Stimulated activated CD8-positive, alpha-beta memory T cell treated with anti-CD3 and anti-CD28 coated beads, Interleukin-7, amount 100 ng/mL, for 48 hours (primary cell): ENCODE measurements around the gene ZNF595.
"Not testable (repeated sequence)": the region's sequence is repeated elsewhere in the genome, so short reads cannot be mapped to it uniquely, and the experiment has no call there.

Experiments
- DNase-seq, 2 donors: peaks; one replicate each; pipeline ENCODE4 v3.0.0-alpha.2; 2020; ENCODE audit warnings: low read depth in 1 of 2; ENCODE audit errors: extremely low read depth in 1 of 2

The ZNF595 gene

DNA sequence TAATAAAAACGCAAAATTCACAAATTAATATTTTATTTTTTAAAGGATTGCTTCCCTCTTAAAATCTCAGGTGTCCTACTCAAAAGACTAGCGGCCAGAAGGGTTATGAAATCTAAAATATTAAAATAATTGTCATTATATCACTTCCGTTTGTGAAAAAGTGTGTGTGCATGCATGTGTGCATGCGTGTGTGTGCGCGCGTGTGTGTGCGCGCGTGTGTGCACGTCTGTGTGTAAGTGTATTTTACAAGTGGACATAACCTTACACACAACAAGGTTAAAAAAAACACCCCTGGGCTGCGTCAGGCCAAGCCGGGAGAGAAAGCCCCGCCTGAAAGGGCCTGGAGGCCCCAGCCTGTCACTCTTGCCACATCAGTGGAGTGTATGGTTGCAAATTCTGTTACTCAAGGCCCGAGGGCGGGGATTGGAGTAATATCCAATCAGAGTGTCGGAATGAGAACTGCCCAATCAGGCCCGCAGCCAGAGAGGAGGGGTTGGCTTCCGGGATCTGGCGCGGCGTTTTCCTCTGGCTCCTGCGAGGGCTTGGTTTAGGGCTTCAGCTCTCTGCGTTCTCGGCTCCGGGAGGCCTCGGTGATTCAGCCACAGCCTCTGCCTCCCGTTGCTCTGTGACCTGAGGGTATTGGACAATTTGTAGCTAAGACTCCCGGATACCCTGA, at the start of gene ZNF595:
TSS of gene ZNF595 (plus strand) at position 518 of the 676 bp plus-strand sequence. CDS start 168 bp downstream, outside the sequence.
- peak in 1 of 2 donors; percentile 6 for DNase-seq

DNA sequence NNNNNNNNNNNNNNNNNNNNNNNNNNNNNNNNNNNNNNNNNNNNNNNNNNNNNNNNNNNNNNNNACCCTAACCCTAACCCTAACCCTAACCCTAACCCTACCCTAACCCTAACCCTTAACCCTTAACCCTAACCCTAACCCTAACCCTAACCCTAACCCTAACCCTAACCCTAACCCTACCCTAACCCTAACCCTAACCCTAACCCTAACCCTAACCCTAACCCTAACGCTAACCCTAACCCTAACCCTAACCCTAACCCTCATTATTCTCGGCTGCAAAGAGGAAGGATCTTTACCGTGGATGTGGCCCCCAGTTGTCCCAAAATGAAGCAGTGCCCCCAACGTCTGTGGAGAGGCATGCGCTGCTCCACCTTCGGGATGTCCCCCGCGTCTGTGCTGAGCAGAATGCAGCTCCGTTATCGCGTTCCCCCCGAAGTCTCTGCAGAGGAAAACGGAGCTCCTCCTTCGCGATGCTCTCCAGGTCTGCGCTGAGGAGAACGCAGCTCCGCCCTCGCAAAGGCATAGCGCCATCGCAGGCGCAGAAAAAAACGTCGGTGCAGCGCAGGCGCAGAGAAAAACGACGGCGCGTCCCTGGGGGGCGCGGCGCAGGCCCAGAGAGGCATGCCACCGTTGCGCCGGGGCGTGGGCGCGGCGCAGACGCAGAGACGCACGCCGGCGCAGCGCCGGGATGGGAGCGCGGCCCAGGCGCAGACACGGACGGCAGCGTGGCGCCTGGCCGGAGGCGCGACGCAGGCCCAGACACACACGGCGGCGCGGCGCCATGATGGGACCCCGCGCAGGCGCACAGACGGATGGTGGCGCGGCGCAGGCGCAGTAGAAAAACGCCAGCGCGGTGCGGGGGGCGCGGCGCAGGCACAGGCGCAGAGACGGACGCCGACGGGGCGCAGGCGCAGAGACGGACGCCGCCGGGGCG, 42.9 kb upstream of the ZNF595 start:
- not testable (repeated sequence) for DNase-seq

DNA sequence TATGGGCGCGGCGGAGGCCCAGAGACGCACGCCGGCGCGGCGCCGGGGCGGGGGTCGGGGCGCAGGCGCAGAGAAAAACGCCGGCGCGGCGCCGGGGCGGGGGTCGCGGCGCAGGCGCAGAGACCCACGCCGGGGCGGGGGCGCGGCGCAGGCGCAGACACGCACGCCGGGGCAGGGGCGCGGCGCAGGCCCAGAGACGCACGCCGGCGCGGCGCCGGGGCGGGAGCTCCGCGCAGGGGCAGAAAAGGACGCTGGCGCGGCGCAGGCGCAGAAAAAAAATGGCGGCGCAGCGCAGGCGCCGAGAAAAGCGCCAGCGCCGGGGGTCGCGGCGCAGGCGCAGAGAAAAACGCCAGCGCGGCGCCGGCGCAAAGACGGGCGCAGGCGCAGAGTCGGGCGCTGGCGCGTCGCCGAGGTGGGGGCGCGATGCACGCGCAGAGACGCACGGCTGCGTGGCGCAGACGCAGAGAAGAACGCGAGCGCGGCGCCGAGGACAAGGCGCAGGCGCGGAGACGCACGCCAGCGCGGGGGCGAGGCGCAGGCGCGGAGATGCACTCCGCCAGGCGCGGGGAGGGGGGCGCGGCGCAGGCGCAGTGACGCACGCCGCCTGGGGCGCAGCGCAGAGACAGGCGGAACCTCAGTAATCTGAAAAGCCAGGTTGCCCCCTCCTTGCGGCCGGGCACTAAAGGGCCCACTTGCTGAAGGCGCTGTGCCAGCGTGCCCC, 41.9 kb upstream of the ZNF595 start:
- DNase-seq: not testable (repeated sequence)

DNA sequence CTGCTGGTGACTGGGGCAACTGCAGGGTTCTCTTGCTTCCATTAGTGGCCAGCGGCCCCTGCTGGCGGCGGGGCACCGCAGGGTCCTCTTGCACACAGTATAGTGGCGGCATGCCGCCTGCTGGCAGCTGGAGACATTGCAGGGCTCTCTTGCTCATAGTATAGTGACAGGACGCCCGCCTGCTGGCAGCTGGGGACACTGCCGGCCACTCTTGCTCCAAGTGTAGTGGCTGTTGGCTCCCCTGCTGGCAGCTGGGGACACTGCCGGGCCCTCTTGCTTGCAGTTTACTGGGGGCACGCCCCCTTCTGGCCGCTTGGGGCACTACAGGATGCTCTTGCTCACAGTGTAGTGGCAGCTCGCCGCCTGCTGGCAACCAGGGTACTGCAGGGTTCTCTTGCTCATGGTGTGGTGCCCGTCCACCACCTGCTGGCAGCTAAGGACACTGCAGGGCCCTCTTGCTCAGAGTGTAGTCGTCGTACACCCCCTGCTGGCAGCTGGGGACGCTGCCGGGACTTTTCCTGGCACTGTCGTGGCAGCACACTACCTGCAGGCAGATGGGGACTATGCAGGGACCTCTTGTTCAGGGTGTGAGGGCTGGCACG, 41.2 kb upstream of the ZNF595 start:
- not testable (repeated sequence) for DNase-seq

DNA sequence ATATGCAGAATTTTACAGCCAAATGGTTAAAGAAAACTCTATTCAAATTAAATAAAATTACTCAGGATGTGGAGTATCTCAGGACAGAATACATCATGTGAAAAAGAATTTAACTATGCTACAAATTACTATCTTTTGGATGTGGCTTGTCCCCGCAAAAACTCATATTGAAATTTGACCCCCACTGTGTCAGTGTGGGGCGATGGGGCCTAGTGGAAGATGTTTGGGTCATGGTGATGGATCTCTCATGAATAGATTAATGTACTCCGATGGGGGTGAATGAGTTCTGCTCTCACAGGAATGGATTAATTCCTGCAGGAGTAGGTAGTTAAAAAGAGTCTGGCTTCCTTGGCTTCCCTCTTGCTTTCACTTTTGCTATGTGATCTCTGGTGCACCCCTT, 35.0 kb upstream of the ZNF595 start:
- DNase-seq: not testable (repeated sequence)

DNA sequence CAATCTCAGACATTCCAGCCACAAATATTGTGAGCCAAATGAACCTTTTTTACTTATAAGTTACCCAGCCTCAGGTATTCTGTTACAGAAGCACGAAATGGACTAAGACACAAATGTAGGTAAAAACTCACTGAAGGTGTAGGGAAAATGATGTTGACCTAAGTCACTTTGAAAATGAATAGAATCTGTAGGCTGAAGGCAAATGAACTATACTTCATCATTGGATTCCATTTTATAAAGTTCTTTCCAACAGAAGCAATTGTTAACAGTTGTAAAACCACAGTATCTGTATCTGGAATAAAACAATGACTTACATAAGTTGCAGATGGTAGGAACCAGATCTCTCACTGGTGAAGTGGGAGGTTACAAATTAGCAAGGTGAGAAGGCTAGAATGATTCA, 34.5 kb upstream of the ZNF595 start:
- DNase-seq: not testable (repeated sequence)

DNA sequence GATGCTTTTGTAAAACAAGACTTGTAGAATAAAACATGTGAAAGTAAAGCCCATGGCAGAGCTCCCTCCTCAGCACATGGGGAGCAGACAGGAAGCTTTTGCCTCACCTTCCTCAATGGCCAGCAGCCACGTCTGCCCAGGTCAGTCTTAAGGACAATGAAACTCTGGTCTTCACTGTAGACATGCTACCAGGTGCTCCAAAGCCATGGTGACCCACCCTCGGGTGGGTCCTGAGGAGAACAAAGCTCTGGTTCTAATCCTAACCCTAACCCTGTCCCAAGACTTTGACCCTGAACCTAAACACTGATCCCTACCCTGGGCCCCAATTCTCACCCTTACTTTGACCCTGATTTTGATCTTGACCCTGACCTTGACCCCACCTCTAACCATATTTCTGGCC, 30.2 kb upstream of the ZNF595 start:
- DNase-seq: not testable (repeated sequence)

DNA sequence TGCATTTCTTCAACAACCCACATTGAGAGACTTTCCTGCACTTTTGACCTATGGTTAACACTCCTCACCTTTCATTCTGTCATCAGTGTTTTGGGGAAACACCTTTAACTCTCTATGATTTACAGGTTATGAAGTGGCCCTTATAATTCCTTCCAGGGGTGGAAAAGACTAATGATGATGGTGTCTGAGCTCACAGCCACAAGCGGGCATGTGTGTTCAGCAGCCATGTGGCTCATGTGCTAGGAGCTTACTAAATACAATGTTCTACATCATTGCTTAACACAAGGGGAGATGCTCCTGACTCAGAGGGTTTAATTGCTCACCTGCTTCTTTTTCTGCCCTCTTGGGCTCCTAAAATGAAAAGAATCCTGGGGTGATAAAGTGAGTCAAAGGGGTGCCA, 28.8 kb upstream of the ZNF595 start:
- not testable (repeated sequence) for DNase-seq

DNA sequence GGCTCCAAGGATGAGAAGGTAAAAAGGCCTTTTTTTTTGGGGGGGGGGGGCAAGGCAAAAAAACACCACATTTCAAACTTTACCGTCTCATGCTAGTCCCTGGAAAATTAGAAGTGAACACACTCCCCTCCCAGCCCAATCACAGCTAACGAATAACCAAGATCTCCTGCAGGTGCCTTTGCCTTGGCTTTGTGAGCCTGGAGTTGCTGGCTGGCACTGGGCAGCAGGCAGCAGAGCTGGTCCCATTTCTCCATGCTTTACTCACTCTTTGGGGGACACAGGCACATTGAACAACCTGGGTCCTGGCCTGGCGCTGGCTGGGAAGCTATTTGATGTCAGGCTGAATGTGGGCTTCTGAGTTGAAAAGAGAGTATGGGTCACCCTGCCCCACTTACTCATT, 25.6 kb upstream of the ZNF595 start:
- DNase-seq: not testable (repeated sequence)

DNA sequence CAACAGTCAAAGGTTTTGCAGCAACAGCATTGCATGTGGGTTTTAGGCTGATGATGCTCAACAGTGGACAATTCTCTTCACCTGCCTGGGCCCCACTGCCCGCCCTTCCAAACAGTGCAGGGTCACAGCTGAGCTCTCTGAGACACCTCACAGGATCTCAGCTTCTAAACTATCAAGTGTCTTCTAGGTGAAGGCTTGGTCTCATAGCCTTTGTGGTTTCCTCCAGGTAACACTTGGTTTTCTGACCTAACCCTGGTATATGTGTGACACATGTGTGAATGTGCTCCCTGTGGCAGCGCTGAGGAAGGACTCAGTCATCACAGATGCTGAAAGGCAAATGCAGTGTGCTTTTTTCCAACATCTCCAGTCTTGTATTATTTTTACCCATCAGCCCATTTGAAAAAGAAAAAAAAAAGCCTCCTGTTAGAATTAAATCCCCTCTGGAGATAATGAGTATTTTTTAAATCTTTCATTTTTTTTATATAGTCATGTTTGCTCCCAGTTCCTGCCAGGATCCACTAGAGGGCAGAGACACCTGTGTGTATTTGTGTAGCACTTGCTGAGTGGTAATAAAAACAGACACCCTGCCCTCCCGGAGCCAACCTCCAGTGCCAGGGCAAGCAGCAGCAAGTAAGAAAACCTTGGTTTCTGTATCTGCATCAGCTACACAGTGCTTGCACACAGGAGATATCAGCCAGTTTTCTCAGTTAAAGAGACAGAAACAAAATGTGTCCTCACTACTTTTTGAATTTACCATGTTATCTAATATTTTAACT, 24.2 kb upstream of the ZNF595 start:
- DNase-seq: not testable (repeated sequence)

DNA sequence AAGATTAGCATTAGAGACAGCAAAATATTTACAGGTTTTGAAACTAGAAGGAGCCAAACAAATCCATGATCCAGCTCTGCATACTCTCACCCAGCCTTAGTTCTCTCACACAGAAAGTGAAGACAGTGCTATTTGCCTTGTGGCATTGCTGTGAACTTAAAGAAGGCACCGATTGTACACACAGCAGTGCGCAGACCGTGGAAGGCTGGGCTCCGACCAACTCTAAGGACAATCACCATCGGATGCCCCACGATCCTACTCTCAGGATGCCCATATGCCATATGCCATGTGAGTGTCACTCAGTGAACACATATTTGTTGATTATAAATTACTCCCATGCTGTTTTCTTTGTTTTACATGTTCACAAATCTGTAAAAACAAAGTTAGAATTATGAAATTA, 19.8 kb upstream of the ZNF595 start:
- DNase-seq: not testable (repeated sequence)

DNA sequence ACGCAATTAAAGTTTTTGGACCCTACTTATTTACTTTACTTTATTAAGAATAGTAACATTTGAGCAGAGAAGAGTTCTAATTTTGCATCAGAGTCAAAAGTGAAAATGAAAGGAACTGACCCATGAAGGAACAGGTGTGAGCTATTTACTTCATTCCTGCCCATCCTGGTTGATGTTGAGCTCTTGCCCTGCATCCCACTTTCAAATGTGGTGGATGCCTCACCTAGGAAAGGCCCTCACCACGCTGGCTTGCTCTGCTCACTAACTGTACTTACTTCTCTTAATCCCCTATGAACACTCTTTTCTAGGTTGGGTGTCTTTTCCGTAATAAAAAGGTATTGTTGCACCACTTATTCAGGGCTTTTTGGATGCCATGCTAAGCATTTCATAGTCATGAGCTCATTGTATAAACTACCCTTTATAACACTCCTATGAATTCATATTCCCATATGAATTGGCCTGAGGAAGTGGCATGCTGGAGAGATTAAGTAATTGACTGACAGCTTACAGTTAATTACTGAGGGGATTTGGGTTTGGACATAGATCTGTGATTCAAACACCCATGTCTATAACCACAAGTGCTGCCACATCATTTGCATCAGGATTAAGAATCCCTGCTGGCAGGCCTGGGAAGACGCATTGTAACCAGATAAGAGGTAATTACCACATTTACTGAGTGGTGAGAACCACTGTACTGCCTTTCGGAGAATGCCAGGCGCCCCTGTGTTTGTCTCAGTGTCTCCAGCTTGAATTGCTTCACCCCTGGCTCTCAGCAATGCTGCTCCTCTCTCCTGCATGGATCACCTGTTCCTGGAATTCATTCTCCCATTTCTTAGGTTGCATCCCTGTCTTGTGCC, 16.3 kb upstream of the ZNF595 start:
- DNase-seq: not testable (repeated sequence)

DNA sequence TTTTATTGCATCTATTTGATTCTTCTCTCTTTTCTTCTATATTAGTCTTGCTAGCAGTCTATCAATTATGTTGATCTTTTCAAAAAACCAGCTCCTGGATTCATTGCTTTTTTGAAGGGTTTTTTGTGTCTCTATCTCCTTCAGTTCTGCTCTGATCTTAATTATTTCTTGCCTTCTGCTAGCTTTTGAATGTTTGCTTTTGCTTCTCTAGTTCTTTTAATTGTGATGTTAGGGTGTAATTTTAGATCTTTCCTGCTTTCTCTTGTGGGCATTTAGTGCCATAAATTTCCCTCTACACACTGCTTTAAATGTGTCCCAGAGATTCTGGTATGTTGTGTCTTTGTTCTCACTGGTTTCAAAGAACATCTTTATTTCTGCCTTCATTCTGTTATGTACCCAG, 14.9 kb upstream of the ZNF595 start:
- DNase-seq: not testable (repeated sequence)

DNA sequence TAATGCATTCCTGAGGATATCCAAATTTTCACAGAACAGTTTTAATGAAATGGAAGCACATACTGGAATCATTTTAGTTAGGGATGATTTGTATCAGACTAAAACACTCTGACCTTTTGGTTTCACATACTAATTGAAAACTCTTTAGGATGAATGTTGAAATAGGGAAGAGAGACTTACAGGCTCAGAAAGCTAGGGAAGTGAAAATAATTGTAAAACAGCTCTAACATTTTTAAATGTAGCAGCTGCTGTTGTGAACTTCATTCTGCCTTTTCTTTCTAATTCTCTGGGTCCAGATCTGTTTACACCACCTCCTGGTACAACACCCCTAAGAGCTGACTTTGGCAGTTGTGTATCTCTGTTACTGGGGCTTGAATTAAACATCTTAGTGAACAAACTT, 9.7 kb upstream of the ZNF595 start:
- not testable (repeated sequence) for DNase-seq

DNA sequence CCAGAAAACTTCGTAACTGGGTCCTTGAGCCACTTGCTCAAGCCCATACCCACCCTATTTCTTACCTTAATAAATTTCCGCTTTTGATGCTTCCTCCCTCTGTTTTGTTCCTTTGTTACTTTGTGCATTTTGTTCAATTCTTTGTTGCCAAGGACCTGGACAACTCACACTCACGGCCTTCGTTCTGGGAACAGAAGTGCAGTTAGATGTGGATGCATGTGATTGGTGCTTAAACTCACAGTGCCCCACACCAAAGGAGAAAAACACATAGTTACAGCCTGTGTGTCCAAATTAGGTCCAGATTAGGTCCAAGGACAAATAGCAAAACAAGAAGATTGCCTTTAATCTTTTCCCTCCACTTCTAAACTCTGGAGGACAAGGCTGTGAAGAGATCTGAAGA, 1.9 kb upstream of the ZNF595 start:
- not testable (repeated sequence) for DNase-seq

DNA sequence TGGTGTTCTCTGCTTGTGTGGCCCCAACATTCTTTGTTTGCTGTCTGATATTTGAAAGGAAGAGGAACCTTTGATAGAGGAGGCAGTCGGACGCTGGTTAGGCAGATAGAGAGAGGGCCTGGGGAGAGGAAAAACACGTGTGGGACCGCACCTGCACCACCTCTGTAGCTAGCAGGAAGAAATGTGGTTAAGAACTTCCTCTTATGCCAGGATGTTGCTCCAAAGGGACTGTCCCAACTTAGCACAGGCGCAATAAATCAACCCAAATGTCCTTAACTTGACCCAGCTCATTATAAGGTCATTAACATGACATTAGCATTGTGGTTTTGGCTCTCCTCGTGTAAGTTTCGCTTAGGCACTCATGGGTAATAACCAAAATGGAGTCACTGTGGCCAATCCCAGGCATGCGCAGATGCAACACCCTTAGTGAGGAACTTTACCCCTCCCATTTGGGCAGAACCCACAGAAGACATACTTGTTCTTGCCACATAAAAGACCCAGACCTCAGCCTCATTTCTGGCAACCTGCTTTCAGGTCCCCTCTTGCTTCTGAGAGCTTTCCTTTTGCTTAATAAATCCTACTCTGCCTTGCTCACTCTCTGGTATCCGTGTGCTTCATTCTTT, 1.4 kb upstream of the ZNF595 start:
- DNase-seq: peak in 1 of 2 donors; percentile 7

DNA sequence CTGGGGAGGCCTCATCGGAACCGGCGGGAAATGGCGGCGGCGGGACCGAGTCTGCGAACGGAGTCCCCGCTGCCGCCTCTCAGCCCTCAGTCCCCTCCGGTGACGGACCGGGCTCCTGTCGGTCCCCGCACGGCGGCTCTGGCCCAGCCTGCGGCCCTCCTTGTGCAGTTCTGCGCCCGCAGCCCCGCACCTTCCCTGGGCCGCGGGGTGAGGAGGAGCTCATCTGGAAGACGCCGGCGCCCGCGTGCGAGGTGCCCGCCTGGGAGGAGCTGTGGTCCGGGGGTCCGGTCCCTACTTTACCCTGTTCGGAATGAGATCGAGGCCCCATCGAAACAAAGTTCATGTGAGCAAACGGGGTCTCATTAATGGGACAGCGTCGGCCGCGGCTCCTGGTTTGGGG, 400 bp downstream of the ZNF595 start:
- DNase-seq: not testable (repeated sequence)

DNA sequence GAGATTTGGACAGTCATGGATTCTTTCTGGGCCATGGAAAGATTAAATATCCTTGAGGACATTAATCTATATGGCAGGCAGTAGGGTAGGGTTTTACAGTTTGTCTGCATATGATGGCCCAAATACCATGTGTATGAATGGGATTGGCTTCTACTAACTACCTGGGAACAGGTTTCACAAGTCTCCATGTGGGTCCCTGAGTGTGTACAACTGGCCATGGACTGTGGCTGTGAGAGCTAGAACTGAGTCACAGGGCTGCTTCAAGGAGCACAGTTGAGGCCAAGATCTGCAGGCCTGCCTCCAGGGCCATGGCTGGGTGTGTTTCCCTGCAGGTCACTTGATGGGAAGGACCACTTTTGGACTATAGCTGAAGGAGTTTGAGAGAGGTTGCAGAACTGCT, 11.6 kb downstream of the ZNF595 start:
- not testable (repeated sequence) for DNase-seq

DNA sequence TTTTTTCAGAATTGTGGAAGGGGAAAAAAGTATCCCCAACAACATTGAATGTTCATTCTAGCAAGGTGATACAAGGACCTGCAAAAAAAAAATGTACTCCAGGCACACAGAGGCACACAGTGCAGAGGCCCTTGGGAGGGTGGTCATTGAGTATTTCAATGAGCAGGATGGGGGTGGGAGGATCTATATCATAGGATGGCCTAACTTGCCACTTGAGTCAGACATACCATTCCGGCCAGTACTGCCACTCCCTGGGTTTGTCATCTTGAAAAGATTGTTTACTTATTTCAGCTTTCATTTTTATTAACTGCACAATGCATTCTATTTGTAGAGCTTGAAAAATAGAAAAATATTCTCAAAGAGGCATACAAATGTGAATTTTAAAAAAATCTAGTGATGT, 18.7 kb downstream of the ZNF595 start:
- DNase-seq: no peak
